H9 (cell line): ENCODE measurements around the gene ZCCHC7. TPM values are rescaled to one million over a fixed set of nuclear protein-coding genes. Genes with fewer than 3 reads are reported as not detected.

Experiments
- DNase-seq: peaks from one replicate; pipeline ENCODE4 v3.0.0-alpha.2; 2017
- H2AFZ ChIP-seq: one replicate; pipeline ENCODE4 v1.6.1; 2013; ENCODE audit warnings: mild to moderate bottlenecking, low read length, control low read depth, moderate library complexity
- H2AK5ac ChIP-seq: 2 replicates; pipeline ENCODE4 v1.6.1; 2013; ENCODE audit warnings: low read length, control low read depth, mixed read lengths; ENCODE audit not compliant: insufficient read length
- H2BK120ac ChIP-seq: one replicate; pipeline ENCODE4 v1.6.1; 2013; ENCODE audit warnings: low read depth, mild to moderate bottlenecking, low read length, control low read depth, inconsistent platforms; ENCODE audit not compliant: poor library complexity, severe bottlenecking
- H2BK12ac ChIP-seq: 2 replicates; pipeline ENCODE4 v1.6.1; 2013; ENCODE audit warnings: low read length, control low read depth, mixed read lengths, low read depth; ENCODE audit not compliant: insufficient read length
- H2BK15ac ChIP-seq: 2 replicates; pipeline ENCODE4 v1.6.1; 2013; ENCODE audit warnings: low read depth, low read length, control low read depth
- H2BK20ac ChIP-seq: one replicate; pipeline ENCODE4 v1.6.1; 2013; ENCODE audit warnings: low read depth, mild to moderate bottlenecking, low read length, control low read depth, inconsistent platforms; ENCODE audit not compliant: poor library complexity, severe bottlenecking
- H2BK5ac ChIP-seq: 2 replicates; pipeline ENCODE4 v1.6.1; 2013; ENCODE audit warnings: low read length, control low read depth, mixed read lengths; ENCODE audit not compliant: insufficient read length
- H3K14ac ChIP-seq: 2 replicates; pipeline ENCODE4 v1.6.1; 2013; ENCODE audit warnings: low read length, control low read depth; ENCODE audit not compliant: insufficient read depth
- H3K18ac ChIP-seq: 2 replicates; pipeline ENCODE4 v1.6.1; 2013; ENCODE audit warnings: low read depth, mild to moderate bottlenecking, mixed read lengths, low read length, control low read depth; ENCODE audit not compliant: insufficient read length
- H3K23ac ChIP-seq: 2 replicates; pipeline ENCODE4 v1.6.1; 2013; ENCODE audit warnings: low read length, control low read depth, mixed read lengths, low read depth; ENCODE audit not compliant: insufficient read length
- H3K23me2 ChIP-seq: 2 replicates; pipeline ENCODE4 v1.6.1; 2013; ENCODE audit warnings: low read depth, mild to moderate bottlenecking, mixed read lengths, low read length, control low read depth; ENCODE audit not compliant: insufficient read length, poor library complexity, severe bottlenecking
- H3K27ac ChIP-seq: 2 replicates; pipeline ENCODE4 v1.5.1; 2013; ENCODE audit warnings: low read length, control low read depth, mixed read lengths, low read depth; ENCODE audit not compliant: insufficient read length
- H3K27me3 ChIP-seq: 2 replicates; pipeline ENCODE4 v1.6.1; 2013; ENCODE audit warnings: low read length, control low read depth, inconsistent platforms; ENCODE audit not compliant: insufficient read depth
- H3K4ac ChIP-seq: 2 replicates; pipeline ENCODE4 v1.6.1; 2013; ENCODE audit warnings: low read depth, mild to moderate bottlenecking, control low read depth, inconsistent platforms, low read length, moderate library complexity
- H3K4me1 ChIP-seq: 2 replicates; pipeline ENCODE4 v1.6.1; 2013; ENCODE audit warnings: low read length, control low read depth, inconsistent platforms; ENCODE audit not compliant: insufficient read depth
- H3K4me2 ChIP-seq: 2 replicates; pipeline ENCODE4 v1.6.1; 2013; ENCODE audit warnings: low read length, control low read depth, mixed read lengths; ENCODE audit not compliant: insufficient read length, insufficient read depth
- H3K56ac ChIP-seq: 2 replicates; pipeline ENCODE4 v1.6.1; 2013; ENCODE audit warnings: low read depth, mild to moderate bottlenecking, mixed read lengths, low read length, control low read depth; ENCODE audit not compliant: insufficient read length
- H3K79me1 ChIP-seq: 2 replicates; pipeline ENCODE4 v1.6.1; 2013; ENCODE audit warnings: low read depth, mild to moderate bottlenecking, moderate library complexity, low read length, control low read depth, inconsistent platforms; ENCODE audit not compliant: insufficient read depth, poor library complexity, severe bottlenecking
- H3K79me2 ChIP-seq: 2 replicates; pipeline ENCODE4 v1.6.1; 2013; ENCODE audit warnings: low read length, control low read depth, inconsistent platforms; ENCODE audit not compliant: insufficient read depth
- H3K9ac ChIP-seq: 2 replicates; pipeline ENCODE4 v1.6.1; 2013; ENCODE audit warnings: low read length, control low read depth, mixed read lengths; ENCODE audit not compliant: insufficient read length; ENCODE audit errors: extremely low read depth
- H3K9me3 ChIP-seq: one replicate; pipeline ENCODE4 v1.6.1; 2013; ENCODE audit warnings: low read depth, low read length, inconsistent platforms; ENCODE audit not compliant: control insufficient read depth
- H3T11ph ChIP-seq: one replicate; pipeline ENCODE4 v1.6.1; 2013; ENCODE audit warnings: mild to moderate bottlenecking, low read length, control low read depth, inconsistent platforms
- H4K20me1 ChIP-seq: one replicate; pipeline ENCODE4 v1.6.1; 2013; ENCODE audit not compliant: control insufficient read depth, insufficient read length, insufficient read depth
- H4K5ac ChIP-seq: 2 replicates; pipeline ENCODE4 v1.6.1; 2013; ENCODE audit warnings: low read depth, mild to moderate bottlenecking, mixed read lengths, low read length, control low read depth; ENCODE audit not compliant: insufficient read length
- H4K8ac ChIP-seq: replicated peaks from 2 replicates; pipeline ENCODE4 v1.6.1; 2013; ENCODE audit warnings: low read length, control low read depth, mixed read lengths, low read depth; ENCODE audit not compliant: insufficient read length
- H4K91ac ChIP-seq: 2 replicates; pipeline ENCODE4 v1.6.1; 2013; ENCODE audit warnings: low read depth, mild to moderate bottlenecking, moderate library complexity, mixed read lengths, low read length, control low read depth; ENCODE audit not compliant: insufficient read length
- H3K27ac Mint-ChIP-seq, 3 experiments: 2 replicates in 2 of 3; 3 replicates in 1 of 3; pipeline ENCODE4 v1.8.0; 2020 to 2021; ENCODE audit warnings: mixed read lengths in 3 of 3, mild to moderate bottlenecking in 1 of 3, moderate library complexity in 1 of 3
- H3K27me3 Mint-ChIP-seq: 2 replicates; pipeline ENCODE4 v1.8.0; 2021; ENCODE audit warnings: low read depth, mild to moderate bottlenecking, moderate library complexity, mixed read lengths
- H3K36me3 Mint-ChIP-seq, 3 experiments: 2 replicates in 2 of 3; 3 replicates in 1 of 3; pipeline ENCODE4 v1.8.0; 2020 to 2021; ENCODE audit warnings: low read depth in 3 of 3, mixed read lengths in 3 of 3; ENCODE audit not compliant: insufficient read depth in 1 of 3
- H3K4me1 Mint-ChIP-seq, 2 experiments: 2 replicates each; pipeline ENCODE4 v1.8.0; 2020; ENCODE audit warnings: mixed read lengths in 2 of 2
- H3K4me3 Mint-ChIP-seq, 2 experiments: 2 replicates in 1 of 2; 3 replicates in 1 of 2; pipeline ENCODE4 v1.8.0; 2020 to 2021; ENCODE audit warnings: mild to moderate bottlenecking in 2 of 2, mixed read lengths in 2 of 2, moderate library complexity in 1 of 2
- H3K9me3 Mint-ChIP-seq, 2 experiments: 2 replicates in 1 of 2; 3 replicates in 1 of 2; pipeline ENCODE4 v1.8.0; 2020; ENCODE audit warnings: mild to moderate bottlenecking in 2 of 2, mixed read lengths in 2 of 2, moderate library complexity in 1 of 2
- WGBS: extraction: QIAGEN DNeasy Blood & Tissue Kit; methylation state at CpG from one replicate; pipeline ENCODE4 v1.1.7; 2013; ENCODE audit warnings: missing lambda C conversion rate, low lambda C conversion rate, mixed read lengths; ENCODE audit not compliant: insufficient read length; ENCODE audit errors: extremely low coverage; 5-methylcytosine and 5-hydroxymethylcytosine counted together
- total RNA-seq: library from RNA; stranded (reverse); gene quantifications from 2 replicates; pipeline ENCODE4 v1.2.1, GENCODE V29; 2021
- TF ChIP-seq, protein P1 (sequence below): fragments of 200-600 bp; sonication (generic); conservative IDR thresholded peaks from 3 replicates; pipeline ENCODE4 v1.8.0; 2021; ENCODE audit warnings: antibody characterized with exemption, mild to moderate bottlenecking

The ZCCHC7 gene
- total RNA-seq, 1 experiment from 2014 or later = 20.3 TPM

DNA sequence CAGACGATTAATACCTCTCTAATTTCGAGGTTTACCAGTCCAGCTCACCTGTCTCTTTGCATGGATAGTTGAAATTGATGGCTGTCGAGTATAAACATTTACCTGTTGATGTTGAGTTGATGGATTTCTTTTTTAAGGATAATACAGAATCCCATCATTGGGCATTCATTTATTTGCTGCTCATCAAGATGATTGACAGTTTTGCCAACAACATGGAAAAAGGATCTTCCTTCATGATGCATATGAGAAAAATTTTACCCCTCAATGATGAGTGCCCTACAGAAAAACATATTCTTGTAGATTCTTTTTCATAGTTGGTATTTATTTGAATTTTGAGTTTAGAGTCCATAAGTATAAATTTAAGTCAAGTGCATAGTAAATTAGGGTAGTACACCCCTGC is 59.2 kb downstream of the ZCCHC7 start:
- no peak overlapping the region for H3K27ac Mint-ChIP-seq
- H3K23me2 ChIP-seq = no peaks in the 10 kb centered on the region
- H3K9me3 ChIP-seq = no peaks in the 10 kb centered on the region
- no peak overlapping the region for H2BK12ac ChIP-seq
- no peaks in the 10 kb centered on the region for H3K27me3 ChIP-seq
- H3K4ac ChIP-seq = no peak overlapping the region
- H3K9ac ChIP-seq = no peak overlapping the region
- H2AK5ac ChIP-seq = no peak overlapping the region
- H2BK20ac ChIP-seq = no peak overlapping the region
- TF ChIP-seq, protein P1, sequence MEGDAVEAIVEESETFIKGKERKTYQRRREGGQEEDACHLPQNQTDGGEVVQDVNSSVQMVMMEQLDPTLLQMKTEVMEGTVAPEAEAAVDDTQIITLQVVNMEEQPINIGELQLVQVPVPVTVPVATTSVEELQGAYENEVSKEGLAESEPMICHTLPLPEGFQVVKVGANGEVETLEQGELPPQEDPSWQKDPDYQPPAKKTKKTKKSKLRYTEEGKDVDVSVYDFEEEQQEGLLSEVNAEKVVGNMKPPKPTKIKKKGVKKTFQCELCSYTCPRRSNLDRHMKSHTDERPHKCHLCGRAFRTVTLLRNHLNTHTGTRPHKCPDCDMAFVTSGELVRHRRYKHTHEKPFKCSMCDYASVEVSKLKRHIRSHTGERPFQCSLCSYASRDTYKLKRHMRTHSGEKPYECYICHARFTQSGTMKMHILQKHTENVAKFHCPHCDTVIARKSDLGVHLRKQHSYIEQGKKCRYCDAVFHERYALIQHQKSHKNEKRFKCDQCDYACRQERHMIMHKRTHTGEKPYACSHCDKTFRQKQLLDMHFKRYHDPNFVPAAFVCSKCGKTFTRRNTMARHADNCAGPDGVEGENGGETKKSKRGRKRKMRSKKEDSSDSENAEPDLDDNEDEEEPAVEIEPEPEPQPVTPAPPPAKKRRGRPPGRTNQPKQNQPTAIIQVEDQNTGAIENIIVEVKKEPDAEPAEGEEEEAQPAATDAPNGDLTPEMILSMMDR = no peak
- no peaks in the 10 kb centered on the region for H3K9me3 Mint-ChIP-seq
- H3K4me1 Mint-ChIP-seq = peaks cover 17 to 20% of the 10 kb centered on the region in 2 experiments
- no peak overlapping the region for H3K56ac ChIP-seq
- H2AFZ ChIP-seq = no peak overlapping the region
- H4K5ac ChIP-seq = no peak overlapping the region
- H3K14ac ChIP-seq = no peak overlapping the region
- no peak overlapping the region for H4K91ac ChIP-seq
- H3K18ac ChIP-seq = no peak overlapping the region
- no peaks in the 10 kb centered on the region for H3K27me3 Mint-ChIP-seq
- H2BK120ac ChIP-seq = no peak overlapping the region
- no peak for DNase-seq
- H3K4me2 ChIP-seq = no peak overlapping the region
- no peak overlapping the region for H3K4me3 Mint-ChIP-seq
- WGBS = no CpG with 5 or more reads among the region's 3 CpGs
- no peaks in the 10 kb centered on the region for H3K79me1 ChIP-seq
- no peak overlapping the region for H3T11ph ChIP-seq
- no peak overlapping the region for H2BK5ac ChIP-seq
- no peak overlapping the region for H3K23ac ChIP-seq
- H3K79me2 ChIP-seq = no peaks in the 10 kb centered on the region
- H4K20me1 ChIP-seq = no peaks in the 10 kb centered on the region
- peaks cover 3 to 7% (median 6%) of the 10 kb centered on the region in 3 experiments; a peak in 5 of 7 replicates for H3K36me3 Mint-ChIP-seq
- H3K27ac ChIP-seq = no peak overlapping the region
- H3K4me1 ChIP-seq = no peaks in the 10 kb centered on the region
- H2BK15ac ChIP-seq = no peak overlapping the region
- no peak overlapping the region for H4K8ac ChIP-seq
